ENCODE results near the gene YDJC. TPM values are rescaled to one million over a fixed set of nuclear protein-coding genes. Genes with fewer than 3 reads are reported as not detected.

Gene YDJC
- total and polyA plus RNA-seq, 2 experiments from 2014 or later = 24.1 to 44.5 TPM

DNA sequence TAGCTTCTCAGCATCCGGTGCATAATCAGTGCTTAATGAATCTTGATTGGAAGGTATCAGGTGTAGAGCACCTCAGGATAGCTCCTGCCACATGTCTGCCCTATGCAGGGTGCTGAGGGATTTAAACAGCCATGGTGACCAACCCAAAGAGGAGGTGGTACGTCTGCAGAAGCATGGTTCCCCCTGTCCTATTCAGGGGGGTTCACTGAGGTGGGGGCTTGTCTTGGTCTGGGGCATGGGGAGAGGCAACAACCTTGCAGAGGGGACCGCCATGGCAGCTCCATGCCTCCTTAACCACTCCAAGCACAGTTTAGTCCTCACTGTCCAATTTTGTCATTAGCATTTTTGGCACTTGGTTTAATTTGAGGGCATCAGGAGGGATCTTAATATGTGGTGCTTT is 37.4 kb downstream of the YDJC start:
- no peak overlapping the region for H3K4me3 ChIP-seq
- no peak overlapping the region for H3K4me2 ChIP-seq
- no peak for DNase-seq (ENCODE audit: low spot score)
- TF ChIP-seq EZH2 (IDR thresholded peaks at IDR 0.05; ENCODE audit: borderline replicate concordance) (no peak), EZH2phosphoT487 (IDR thresholded peaks at IDR 0.05; ENCODE audit: low read depth, severe bottlenecking, unreplicated experiment) (no peak), CTCF (IDR thresholded peaks at IDR 0.05; ENCODE audit: poor library complexity) (no peak)
- H3K79me2 ChIP-seq = peaks cover 100% of the 10 kb centered on the region
- H3K4me1 ChIP-seq (ENCODE audit: insufficient read depth) = no peaks in the 10 kb centered on the region
- WGBS (ENCODE audit: low lambda C conversion rate, missing lambda C conversion rate) = 96% methylated on average over 3 of the region's 3 CpGs
- H3K9me2 ChIP-seq (replicated peaks; ENCODE audit: insufficient read depth) = no peaks in the 10 kb centered on the region
- H2AFZ ChIP-seq = no peak overlapping the region
- H3K36me3 ChIP-seq (replicated peaks; ENCODE audit: insufficient read depth, low read depth) = no peaks in the 10 kb centered on the region
- no peaks in the 10 kb centered on the region for H3K9me3 ChIP-seq (ENCODE audit: low read depth)
- no peaks in the 10 kb centered on the region for H3K27me3 ChIP-seq
- H4K20me1 ChIP-seq (ENCODE audit: insufficient read depth, poor library complexity, severe bottlenecking) = peaks cover 98% of the 10 kb centered on the region
- H3K27ac ChIP-seq = no peak overlapping the region

- no peak for DNase-seq (ENCODE audit: low spot score)
- H4K20me1 ChIP-seq (ENCODE audit: insufficient read depth, poor library complexity, severe bottlenecking) = peaks cover 98% of the 10 kb centered on the region
- no peaks in the 10 kb centered on the region for H3K4me1 ChIP-seq (ENCODE audit: insufficient read depth)
These were observed 38.1 kb downstream of the YDJC start for GRCh38 chr22:21591695-21592094.

DNA sequence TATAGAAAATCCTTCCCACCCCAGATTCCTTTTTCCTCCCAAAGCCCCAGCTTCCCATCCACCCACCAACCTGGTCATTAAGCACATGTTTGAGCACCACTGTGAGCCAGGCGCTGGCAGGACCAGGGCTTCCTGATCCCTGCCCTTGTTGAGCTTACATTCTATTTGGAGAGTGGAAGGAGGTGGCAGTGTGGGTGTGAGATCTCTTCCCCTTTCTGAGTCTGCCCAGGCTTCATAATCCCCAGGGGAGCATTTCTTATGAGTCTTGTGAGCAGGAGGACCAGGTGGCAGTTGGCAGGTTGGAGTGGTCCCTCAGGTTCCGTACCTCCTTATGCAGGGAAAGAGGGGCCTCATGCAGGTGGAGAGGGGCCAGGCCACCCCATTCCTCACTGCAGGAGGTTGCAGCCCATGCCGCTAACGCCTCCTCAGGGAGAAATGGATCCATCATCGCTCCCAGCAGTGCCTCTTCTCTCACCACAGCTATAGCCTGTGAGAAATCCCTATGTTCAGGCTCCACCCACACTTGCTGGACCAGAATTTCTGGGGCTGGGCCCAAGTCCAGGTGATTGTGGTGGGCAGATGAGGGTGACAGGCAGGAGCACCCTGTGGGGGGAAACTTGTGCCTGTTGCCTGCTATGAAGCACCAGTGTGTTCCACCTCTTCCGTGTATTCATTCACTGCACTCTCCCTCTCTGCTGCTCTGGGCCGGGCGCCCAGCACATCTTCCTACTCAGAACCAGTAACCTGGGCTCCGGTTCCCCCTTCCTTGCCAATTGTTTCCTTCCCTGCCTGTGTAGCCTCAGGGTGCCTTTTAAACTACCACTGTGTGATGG is 38.8 kb downstream of the YDJC start:
- Histone ChIP-seq H3K9me2 (replicated peaks; ENCODE audit: insufficient read depth) (no peaks in the 10 kb centered on the region), H3K27ac (no peak overlapping the region), H3K4me2 (no peak overlapping the region), H3K79me2 (peaks cover 100% of the 10 kb centered on the region), H4K20me1 (ENCODE audit: insufficient read depth, poor library complexity, severe bottlenecking) (peaks cover 99% of the 10 kb centered on the region), H3K4me1 (ENCODE audit: insufficient read depth) (no peaks in the 10 kb centered on the region), H3K36me3 (replicated peaks; ENCODE audit: insufficient read depth, low read depth) (no peaks in the 10 kb centered on the region), H3K9me3 (ENCODE audit: low read depth) (no peaks in the 10 kb centered on the region), H2AFZ (no peak overlapping the region), H3K4me3 (no peak overlapping the region), H3K27me3 (no peaks in the 10 kb centered on the region)
- DNase-seq (ENCODE audit: low spot score) = no peak
- 92% methylated on average over 9 of the region's 9 CpGs for WGBS (ENCODE audit: low lambda C conversion rate, missing lambda C conversion rate)
- TF ChIP-seq EZH2 (IDR thresholded peaks at IDR 0.05; ENCODE audit: borderline replicate concordance) (no peak), EZH2phosphoT487 (IDR thresholded peaks at IDR 0.05; ENCODE audit: low read depth, severe bottlenecking, unreplicated experiment) (no peak), CTCF (IDR thresholded peaks at IDR 0.05; ENCODE audit: poor library complexity) (no peak)

More at GRCh38 chr22:21591695-21592094, 38.1 kb downstream of the YDJC start:
- no peaks in the 10 kb centered on the region for H3K36me3 ChIP-seq (replicated peaks; ENCODE audit: insufficient read depth, low read depth)
- H2AFZ ChIP-seq = no peak overlapping the region
- no peaks in the 10 kb centered on the region for H3K9me2 ChIP-seq (replicated peaks; ENCODE audit: insufficient read depth)
- WGBS (ENCODE audit: low lambda C conversion rate, missing lambda C conversion rate) = 90% methylated on average over 9 of the region's 9 CpGs
- TF ChIP-seq EZH2phosphoT487 (IDR thresholded peaks at IDR 0.05; ENCODE audit: low read depth, severe bottlenecking, unreplicated experiment) = no peak
- TF ChIP-seq CTCF (IDR thresholded peaks at IDR 0.05; ENCODE audit: poor library complexity) = no peak
- no peak for TF ChIP-seq EZH2 (IDR thresholded peaks at IDR 0.05; ENCODE audit: borderline replicate concordance)
- no peaks in the 10 kb centered on the region for H3K9me3 ChIP-seq (ENCODE audit: low read depth)
- H3K27ac ChIP-seq = no peak overlapping the region
- H3K4me2 ChIP-seq = no peak overlapping the region
- peaks cover 100% of the 10 kb centered on the region for H3K79me2 ChIP-seq
- no peaks in the 10 kb centered on the region for H3K27me3 ChIP-seq
- no peak overlapping the region for H3K4me3 ChIP-seq
